ENCODE measurements around the gene ETV6.
A peak's percentile ranks its signal among the peaks of the same experiment; 100 is the strongest.

DNA sequence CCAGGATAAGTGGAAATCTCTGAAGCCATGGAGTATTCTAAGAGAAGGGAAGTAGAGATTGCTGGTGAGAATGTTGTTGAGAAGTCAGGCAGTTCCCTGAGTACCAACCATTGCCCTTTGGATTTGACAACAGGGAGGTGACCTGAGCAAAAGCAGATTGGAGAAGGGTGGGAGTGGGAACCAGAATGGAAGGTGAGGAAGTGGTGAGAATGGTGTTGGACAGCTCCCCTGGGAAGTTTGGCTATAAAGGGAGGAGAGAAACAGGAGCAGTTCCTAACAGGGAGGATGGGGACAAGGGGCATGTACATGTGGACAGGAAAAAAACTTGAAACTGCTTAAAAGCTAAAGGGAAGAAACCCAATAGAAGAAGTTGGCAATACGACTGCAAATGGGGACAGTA lies 198.1 kb downstream of the ETV6 start:
- no peak for TF ChIP-seq POLR2AphosphoS5 (IDR thresholded peaks at IDR 0.05; ENCODE audit: low read depth, low read length)
- no peak for TF ChIP-seq TAF1 (IDR thresholded peaks at IDR 0.05; ENCODE audit: borderline replicate concordance, insufficient read depth, low read length)
- no peak for TF ChIP-seq SIN3A (IDR thresholded peaks at IDR 0.05; ENCODE audit: borderline replicate concordance, insufficient read depth, low read length)
- TF ChIP-seq, protein P1, sequence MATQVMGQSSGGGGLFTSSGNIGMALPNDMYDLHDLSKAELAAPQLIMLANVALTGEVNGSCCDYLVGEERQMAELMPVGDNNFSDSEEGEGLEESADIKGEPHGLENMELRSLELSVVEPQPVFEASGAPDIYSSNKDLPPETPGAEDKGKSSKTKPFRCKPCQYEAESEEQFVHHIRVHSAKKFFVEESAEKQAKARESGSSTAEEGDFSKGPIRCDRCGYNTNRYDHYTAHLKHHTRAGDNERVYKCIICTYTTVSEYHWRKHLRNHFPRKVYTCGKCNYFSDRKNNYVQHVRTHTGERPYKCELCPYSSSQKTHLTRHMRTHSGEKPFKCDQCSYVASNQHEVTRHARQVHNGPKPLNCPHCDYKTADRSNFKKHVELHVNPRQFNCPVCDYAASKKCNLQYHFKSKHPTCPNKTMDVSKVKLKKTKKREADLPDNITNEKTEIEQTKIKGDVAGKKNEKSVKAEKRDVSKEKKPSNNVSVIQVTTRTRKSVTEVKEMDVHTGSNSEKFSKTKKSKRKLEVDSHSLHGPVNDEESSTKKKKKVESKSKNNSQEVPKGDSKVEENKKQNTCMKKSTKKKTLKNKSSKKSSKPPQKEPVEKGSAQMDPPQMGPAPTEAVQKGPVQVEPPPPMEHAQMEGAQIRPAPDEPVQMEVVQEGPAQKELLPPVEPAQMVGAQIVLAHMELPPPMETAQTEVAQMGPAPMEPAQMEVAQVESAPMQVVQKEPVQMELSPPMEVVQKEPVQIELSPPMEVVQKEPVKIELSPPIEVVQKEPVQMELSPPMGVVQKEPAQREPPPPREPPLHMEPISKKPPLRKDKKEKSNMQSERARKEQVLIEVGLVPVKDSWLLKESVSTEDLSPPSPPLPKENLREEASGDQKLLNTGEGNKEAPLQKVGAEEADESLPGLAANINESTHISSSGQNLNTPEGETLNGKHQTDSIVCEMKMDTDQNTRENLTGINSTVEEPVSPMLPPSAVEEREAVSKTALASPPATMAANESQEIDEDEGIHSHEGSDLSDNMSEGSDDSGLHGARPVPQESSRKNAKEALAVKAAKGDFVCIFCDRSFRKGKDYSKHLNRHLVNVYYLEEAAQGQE (IDR thresholded peaks at IDR 0.05; ENCODE audit: insufficient read depth in 1 of 2, low read depth in 2 of 2, low read length in 2 of 2), result peak; percentile 56 to 85; a peak in 3 of 4 replicates
- TF ChIP-seq FOXP2 (optimal IDR thresholded peaks at IDR 0.05; ENCODE audit: borderline replicate concordance, extremely low read depth, extremely low read length, insufficient read depth), result no peak
